ENCODE measurements around the gene ISCA2. TPM values are rescaled to one million over a fixed set of nuclear protein-coding genes. Genes with fewer than 3 reads are reported as not detected.

Gene ISCA2
- total RNA-seq, 1 experiment from 2014 or later: 37.5 TPM

DNA sequence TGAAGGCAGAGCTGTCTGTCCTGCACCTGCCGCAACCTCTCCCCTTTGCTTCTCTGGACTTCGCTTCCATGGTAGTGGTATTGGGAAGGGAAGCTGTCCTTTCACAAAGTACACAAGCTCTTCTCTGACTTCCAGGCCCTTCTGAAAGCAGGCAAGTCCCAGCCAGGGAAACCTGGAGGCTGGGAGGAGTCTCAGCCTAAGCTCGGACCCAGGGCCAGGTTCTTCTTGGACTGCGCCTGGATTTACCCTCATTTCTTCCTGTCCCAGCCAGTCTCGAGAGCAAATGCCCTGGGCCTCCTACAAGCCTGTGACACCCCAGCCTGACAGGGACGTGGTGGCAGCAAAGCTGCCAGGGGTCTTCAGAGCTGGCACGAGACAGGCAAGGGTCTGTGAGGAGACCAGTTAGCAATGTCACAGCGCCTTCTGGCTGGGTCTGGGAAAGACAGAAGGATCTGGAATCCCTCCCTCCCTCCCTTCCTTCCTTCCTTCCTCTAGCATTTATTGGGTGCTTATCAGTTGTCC, 22.4 kb downstream of the ISCA2 start:
- H3T11ph ChIP-seq (ENCODE audit: low read length): no peak overlapping the region
- no peak overlapping the region for H3K9ac ChIP-seq (ENCODE audit: extremely low read depth, insufficient read length, low read length)
- no CpG with 5 or more reads among the region's 8 CpGs for WGBS (ENCODE audit: extremely low coverage, insufficient read length, low lambda C conversion rate)

More for the DNA sequence above, 22.4 kb downstream of the ISCA2 start:
- Histone ChIP-seq H3K79me1 (ENCODE audit: insufficient read depth, low read depth, low read length, poor library complexity, severe bottlenecking) (no peaks in the 10 kb centered on the region), H2BK20ac (ENCODE audit: low read depth, low read length, poor library complexity, severe bottlenecking) (no peak overlapping the region), H3K4me2 (ENCODE audit: insufficient read depth, insufficient read length, low read length) (no peak overlapping the region), H3K4me1 (ENCODE audit: insufficient read depth, low read length) (no peaks in the 10 kb centered on the region), H3K23me2 (ENCODE audit: insufficient read length, low read depth, low read length, poor library complexity, severe bottlenecking) (no peaks in the 10 kb centered on the region), H2AK5ac (ENCODE audit: insufficient read length, low read length) (no peak overlapping the region), H3K79me2 (ENCODE audit: insufficient read depth, low read length) (no peaks in the 10 kb centered on the region), H3K27me3 (ENCODE audit: insufficient read depth, low read length) (no peaks in the 10 kb centered on the region), H2BK12ac (ENCODE audit: insufficient read length, low read depth, low read length) (no peak overlapping the region), H3K14ac (ENCODE audit: insufficient read depth, low read length) (no peak overlapping the region), H2BK120ac (ENCODE audit: low read depth, low read length, poor library complexity, severe bottlenecking) (no peak overlapping the region), H3K56ac (ENCODE audit: insufficient read length, low read depth, low read length) (no peak overlapping the region), H3K18ac (ENCODE audit: insufficient read length, low read depth, low read length) (no peak overlapping the region), H4K5ac (ENCODE audit: insufficient read length, low read depth, low read length) (no peak overlapping the region), H3K27ac (ENCODE audit: insufficient read length, low read depth, low read length) (no peak overlapping the region), H2BK5ac (ENCODE audit: insufficient read length, low read length) (no peak overlapping the region), H2BK15ac (ENCODE audit: low read depth, low read length) (no peak overlapping the region), H4K91ac (ENCODE audit: insufficient read length, low read depth, low read length) (no peak overlapping the region), H4K8ac (replicated peaks; ENCODE audit: insufficient read length, low read depth, low read length) (no peak overlapping the region), H3K9me3 (ENCODE audit: control insufficient read depth, low read depth, low read length) (no peaks in the 10 kb centered on the region), H2AFZ (ENCODE audit: low read length) (no peak overlapping the region), H3K4ac (ENCODE audit: low read depth, low read length) (no peak overlapping the region), H4K20me1 (ENCODE audit: control insufficient read depth, insufficient read depth, insufficient read length) (no peaks in the 10 kb centered on the region), H3K23ac (ENCODE audit: insufficient read length, low read depth, low read length) (no peak overlapping the region)
- Mint-ChIP-seq H3K9me3 (no peaks in the 10 kb centered on the region), H3K4me1 (peaks cover 24 to 28% of the 10 kb centered on the region in 2 experiments), H3K4me3 (no peak overlapping the region), H3K36me3 (ENCODE audit: insufficient read depth in 1 of 3, low read depth in 3 of 3) (no peaks in the 10 kb centered on the region), H3K27me3 (ENCODE audit: low read depth) (peaks cover 7% of the 10 kb centered on the region), H3K27ac (peak overlapping the region in 1 of 3 experiments; percentile 90; a peak in 1 of 7 replicates)
- no peak for DNase-seq
- TF ChIP-seq, protein P1, sequence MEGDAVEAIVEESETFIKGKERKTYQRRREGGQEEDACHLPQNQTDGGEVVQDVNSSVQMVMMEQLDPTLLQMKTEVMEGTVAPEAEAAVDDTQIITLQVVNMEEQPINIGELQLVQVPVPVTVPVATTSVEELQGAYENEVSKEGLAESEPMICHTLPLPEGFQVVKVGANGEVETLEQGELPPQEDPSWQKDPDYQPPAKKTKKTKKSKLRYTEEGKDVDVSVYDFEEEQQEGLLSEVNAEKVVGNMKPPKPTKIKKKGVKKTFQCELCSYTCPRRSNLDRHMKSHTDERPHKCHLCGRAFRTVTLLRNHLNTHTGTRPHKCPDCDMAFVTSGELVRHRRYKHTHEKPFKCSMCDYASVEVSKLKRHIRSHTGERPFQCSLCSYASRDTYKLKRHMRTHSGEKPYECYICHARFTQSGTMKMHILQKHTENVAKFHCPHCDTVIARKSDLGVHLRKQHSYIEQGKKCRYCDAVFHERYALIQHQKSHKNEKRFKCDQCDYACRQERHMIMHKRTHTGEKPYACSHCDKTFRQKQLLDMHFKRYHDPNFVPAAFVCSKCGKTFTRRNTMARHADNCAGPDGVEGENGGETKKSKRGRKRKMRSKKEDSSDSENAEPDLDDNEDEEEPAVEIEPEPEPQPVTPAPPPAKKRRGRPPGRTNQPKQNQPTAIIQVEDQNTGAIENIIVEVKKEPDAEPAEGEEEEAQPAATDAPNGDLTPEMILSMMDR (conservative IDR thresholded peaks at IDR 0.05): no peak
